NCI-H1417 (cell line): ENCODE data around the gene TMEM190.
A peak's percentile ranks its signal among the peaks of the same experiment; 100 is the strongest.
"Not testable (repeated sequence)": the region's sequence is repeated elsewhere in the genome, so short reads cannot be mapped to it uniquely, and the experiment has no call there.

Source experiments
- DNase-seq, 3 experiments: peaks; one replicate each; lab custom pipeline; 2025; lab: John Stamatoyannopoulos, UW

The TMEM190 gene

DNA sequence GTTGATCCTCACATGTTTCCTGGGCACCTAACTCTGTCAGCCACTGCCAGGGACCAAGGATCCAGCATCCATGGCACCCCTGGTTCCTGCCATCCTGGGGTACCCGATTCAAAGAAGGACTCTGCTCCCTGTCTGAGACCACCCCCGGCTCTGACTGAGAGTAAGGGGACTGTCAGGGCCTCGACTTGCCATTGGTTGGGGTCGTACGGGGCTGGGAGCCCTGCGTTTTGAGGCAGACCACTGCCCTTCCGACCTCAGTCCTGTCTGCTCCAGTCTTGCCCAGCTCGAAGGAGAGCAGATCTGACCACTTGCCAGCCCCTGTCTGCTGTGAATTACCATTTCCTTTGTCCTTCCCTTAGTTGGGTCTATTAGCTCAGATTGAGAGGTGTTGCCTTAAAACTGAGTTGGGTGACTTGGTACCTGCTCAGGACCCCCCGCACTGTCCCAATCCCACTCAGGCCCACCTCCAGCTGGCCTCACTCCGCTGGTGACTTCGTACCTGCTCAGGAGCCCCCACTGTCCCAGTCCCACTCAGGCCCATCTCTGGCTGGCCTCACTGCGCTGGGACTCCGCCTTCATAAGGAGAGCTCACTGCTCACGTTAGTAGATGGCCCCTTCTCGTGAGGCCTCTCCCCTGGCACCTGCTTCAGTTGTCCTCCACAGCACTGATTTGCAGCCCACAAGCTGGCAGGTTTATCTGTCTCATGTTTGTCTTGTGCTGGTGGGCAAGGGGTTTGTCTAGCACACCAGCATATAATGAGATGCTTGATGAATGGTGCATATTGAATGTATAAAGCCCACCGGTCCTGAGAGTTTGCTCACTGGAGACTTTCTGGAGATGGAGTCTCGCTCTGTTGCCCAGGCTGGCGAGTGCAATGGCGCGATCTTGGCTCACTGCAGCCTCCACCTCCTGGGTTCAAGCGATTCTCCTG, 13.0 kb downstream of the TMEM190 start:
- no peak for DNase-seq

DNA sequence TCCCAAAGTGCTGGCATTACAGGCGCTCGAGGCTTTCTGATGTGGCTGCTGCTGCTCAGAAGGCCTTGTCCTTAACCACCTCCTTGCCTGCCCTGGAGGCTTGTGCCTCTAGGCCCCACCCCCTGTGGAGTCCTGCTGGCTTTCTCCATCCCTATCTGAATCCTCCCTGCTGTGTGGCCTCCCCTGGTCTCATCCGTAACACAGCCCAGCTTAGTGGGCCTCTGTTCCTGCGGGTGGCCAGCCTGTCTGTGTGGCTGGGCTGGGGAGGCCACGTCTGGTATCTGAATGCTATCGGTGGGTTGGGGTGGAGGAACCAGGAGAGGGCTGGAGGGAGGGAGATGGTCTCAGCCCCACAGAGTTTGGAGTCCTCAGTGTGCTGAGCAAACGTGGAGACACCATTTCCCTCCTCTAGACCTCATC, 13.8 kb downstream of the TMEM190 start:
- DNase-seq: peak in 1 of 3 experiments; percentile 8

DNA sequence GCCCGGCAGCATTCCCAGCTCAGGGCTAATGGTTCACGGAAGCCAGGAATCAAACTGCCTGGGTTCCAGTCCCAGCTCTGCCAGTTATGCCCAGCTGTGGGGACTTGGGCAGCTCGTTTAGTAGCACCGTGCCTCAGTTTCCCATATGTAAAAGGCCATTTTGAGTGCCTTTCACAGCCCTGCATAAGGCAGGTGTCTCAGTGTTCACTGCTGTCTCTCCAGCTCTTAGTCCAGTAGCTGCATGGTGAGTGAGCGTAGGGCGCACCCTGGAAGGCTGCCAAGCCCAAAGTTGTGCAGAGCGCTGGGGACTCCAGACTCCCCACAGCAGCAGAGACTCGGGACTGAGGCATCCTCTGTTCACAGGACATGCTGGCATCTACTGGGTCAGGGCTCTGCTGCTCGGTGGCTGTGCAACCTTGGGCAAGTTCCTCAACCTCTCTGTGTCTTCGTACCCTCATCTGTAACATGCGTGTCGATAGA, 14.6 kb downstream of the TMEM190 start:
- DNase-seq: no peak

DNA sequence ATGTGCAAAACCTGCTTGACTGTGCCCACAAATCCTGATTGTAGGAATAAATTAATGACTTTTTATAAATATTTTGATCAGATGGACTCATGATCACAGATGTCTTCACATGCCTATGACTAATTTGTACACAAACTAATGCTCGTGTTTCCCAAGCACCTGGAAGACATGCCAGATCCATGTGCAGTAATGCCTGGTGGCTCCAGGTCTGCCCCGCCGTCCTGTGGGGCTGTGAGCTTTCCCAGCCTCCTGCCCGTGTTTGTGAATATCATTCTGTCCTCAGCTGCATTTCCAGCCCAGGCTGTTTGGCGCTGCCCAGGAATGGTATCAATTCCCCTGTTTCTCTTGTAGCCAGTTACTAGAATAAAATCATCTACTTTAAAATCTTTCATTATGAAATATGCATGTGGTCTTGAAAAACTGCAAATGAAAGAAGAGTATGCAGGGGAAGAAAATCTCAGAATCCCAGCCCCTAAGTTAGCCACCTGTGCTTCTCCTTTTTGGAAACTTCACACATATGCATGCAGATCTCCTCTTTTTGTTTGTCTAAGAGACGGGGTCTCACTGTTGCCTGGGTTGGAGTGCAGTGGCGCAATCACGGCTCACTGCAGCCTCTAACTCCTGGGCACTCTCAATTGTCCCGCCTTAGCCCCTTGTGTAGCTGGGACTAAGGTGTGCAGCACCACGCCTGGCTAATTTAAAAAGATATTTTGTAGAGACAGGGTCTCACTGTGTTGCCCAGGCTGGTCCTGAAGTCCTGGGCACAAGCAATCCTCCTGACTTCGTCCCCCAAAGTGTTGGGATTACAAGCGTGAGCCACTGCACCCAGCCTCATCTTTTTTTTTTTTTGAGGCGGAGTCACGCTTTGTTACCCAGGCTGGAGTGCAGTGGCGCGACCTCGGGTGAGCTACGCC, 15.3 kb downstream of the TMEM190 start:
- no peak for DNase-seq

GRCh38 chr19:55392820-55393761, 16.5 kb downstream of the TMEM190 start:
- no peak for DNase-seq

DNA sequence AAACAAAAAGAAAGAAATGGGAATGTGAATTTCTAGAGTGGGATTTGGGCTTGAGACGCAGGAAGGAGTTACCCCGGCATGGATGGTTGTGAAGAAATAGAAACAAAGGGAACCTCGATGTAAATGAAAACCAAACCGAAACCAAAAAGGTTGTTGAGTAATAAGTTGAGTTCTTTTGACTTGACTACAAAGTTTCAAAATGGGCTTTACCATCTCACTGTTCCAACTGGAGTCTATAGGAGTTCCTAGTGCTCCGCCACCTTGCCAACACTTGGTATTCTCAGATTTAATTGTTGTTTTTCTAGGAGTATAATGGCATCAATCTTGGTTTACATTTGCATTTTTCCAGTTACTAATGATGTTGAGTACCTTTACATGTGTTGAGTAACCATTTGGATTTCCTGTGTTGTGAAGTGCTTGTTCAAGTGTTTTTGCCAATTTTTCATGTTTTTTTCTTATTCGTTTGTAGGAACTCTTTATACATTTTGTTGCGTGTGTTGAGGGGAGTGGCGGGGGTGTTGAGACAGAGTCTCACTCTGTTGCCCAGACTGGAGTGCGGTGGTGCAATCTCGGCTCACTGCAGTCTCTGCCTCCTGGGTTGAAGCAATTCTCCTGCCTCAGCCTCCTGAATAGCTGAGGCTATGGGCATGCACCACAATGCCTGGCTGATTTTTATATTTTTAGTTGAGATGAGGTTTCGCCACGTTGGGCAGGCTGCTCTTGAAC, 21.7 kb downstream of the TMEM190 start:
- DNase-seq: no peak

- no peak for DNase-seq
These were observed 23.9 kb downstream of the TMEM190 start for GRCh38 chr19:55400281-55401087.

DNA sequence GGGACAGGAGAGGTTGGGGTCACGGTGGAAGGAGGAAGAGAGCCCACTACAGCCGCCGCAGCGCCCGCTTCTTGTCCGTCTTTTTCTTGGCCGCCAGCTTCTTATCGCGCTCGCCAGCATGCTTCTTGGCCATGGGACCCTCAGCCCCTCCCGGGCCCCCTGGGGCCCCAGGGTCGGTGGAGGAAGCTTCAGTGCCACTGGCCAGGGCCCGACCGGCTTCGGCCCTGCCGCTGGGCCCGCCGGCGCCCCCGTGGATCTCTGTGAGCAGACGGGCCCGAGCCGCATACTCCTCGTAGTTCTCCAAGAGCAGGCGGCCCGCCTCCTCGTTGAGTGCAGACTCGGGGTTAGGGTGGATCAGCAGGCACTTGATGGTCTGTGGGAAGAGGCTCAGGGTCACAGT, 24.8 kb downstream of the TMEM190 start:
- not testable (repeated sequence) for DNase-seq

GRCh38 chr19:55402509-55402908, 25.9 kb downstream of the TMEM190 start:
- no peak for DNase-seq

DNA sequence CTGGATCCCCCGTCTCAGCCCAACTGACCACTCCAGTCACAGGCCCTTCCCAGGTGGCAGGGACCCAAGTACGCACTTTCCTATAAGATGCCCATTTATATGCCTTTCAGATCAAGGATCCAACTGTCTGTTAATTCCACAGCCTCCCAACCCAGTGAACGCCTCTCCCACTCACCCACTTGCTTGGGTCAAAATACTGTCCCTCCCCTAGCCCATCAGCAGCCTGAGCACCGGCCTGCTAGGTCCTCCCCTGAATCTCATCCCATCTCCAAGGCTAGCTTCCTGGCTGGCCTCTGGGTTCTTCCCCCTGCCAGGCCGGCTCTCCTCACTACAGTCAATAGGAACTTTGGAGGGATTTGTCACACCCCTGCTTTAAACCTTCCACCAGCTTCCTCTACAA, 29.0 kb downstream of the TMEM190 start:
- no peak for DNase-seq

GRCh38 chr19:55406091-55406825, 29.6 kb downstream of the TMEM190 start:
- DNase-seq: no peak

- peak in 2 of 3 experiments; percentile 58 to 61 for DNase-seq
These were observed 30.4 kb downstream of the TMEM190 start for GRCh38 chr19:55406826-55407549.

DNA sequence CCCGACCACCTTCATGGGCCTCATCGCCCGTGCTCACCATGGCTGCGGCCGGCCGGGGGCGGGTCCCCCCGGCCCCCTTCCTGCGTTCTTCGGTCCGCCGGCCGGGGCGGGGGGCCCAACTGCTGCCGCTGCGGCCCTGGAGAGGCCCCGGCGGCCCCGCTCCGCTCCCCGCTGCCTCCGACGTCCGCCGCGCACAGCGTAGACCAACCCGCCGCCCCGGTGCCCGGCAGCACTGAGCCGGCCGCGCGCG, 30.8 kb downstream of the TMEM190 start, which contains the start of gene UBE2S:
Gene UBE2S (minus strand): TSS at position 239 of the 250 bp plus-strand sequence. CDS start 199 bp downstream, at position 40.
- peak in 1 of 3 experiments; percentile 60 for DNase-seq

DNA sequence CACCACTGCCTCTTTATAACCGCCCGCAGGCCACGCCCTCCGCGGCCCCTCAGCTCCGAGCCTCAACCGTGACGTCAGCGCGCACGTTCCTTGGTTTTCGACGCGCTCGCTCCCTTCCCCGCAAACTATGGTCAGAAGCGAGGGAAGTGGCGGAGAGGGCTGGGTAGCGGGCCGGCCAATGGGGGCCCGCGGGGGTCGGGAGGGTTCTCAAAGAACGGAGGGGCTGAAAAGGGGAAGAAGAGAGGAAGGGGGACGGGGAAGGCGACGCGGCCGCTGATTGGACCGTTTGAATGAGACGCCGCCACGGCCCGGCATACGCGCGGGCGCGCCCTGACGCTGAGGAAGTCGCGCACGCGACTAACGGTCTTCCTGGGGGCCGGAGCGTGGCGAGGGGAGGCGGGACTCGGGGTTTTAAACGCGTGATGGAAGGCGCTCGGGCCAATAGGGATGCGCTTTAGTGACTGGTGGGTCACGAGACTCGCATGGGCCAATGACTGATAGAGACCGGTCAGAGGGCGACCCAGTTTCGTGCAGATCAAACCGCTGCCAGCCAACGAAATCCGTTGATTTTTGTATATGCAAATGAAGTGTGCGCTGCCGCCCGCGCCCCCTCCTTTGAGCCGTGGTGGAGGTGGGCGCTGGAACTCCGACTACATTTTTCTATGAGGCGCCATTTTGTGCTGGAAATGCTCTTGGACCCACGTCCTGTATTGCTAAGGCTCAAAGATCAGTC, 31.3 kb downstream of the TMEM190 start:
- peak; percentile 99 for DNase-seq

DNA sequence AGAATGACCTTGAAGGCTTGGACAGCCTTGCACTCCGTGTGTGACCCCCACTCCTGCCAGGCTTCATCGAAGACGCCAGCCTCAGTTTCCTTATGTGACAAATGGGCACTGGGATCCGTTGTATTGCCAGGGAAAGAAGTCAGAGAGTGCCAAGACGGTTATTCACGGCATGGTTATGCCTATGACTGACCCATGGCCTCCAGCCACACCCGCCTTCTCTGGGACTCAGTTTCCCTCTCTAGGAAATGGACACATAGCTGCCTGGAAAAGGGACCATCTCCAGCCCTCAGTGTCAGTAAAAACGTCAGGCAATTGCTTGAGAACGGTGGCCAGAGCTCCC, 31.9 kb downstream of the TMEM190 start:
- no peak for DNase-seq

- not testable (repeated sequence) for DNase-seq
These were observed 32.6 kb downstream of the TMEM190 start for GRCh38 chr19:55409179-55409578.

DNA sequence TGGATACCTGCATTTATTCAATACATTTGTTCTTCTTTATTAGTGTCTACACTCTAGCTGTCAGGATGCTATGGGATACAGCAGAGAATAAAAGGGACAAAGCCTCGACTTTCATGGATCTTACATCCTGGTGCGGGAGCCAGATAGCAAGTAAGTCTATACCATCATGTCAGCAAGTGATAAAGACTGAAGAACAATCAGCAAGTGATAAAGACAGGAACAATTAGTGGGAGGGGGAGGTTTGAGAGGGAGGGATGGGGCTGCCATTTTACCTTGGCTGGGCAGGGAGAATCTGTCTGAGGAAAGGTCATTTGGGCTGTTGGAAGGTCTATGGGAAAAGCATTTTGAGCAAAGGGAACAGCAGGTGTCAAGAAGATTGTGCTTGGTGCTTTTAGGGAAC, 33.5 kb downstream of the TMEM190 start:
- DNase-seq: no peak

- DNase-seq: peak; percentile 36 to 80 (median 55)
These were observed 41.6 kb downstream of the TMEM190 start for GRCh38 chr19:55418185-55418584.
